Ovary (tissue), 3 donors: Measurements from ENCODE around the gene RAPGEF4.

Source experiments
- CTCF ChIP-seq, 3 donors: fragments of 450-650 bp in 2 of 3; fragments of 200-600 bp in 1 of 3; IDR thresholded peaks; one replicate each; pipeline versions ENCODE4 v1.5.1 to v1.8.0; 2016 to 2022; ENCODE audit warnings: antibody characterized with exemption in 3 of 3, mild to moderate bottlenecking in 1 of 3
- EP300 ChIP-seq: sonication (generic); formaldehyde crosslinking; IDR thresholded peaks from one replicate; pipeline ENCODE4 v1.6.1; 2017; ENCODE audit warnings: antibody characterized with exemption
- POLR2A ChIP-seq: fragments of 450-650 bp; IDR thresholded peaks from one replicate; pipeline ENCODE4 v1.6.1; 2017; ENCODE audit warnings: antibody characterized with exemption, mild to moderate bottlenecking, moderate library complexity
- donor health status: DM: no; HTN: no; CAD: no.

DNA sequence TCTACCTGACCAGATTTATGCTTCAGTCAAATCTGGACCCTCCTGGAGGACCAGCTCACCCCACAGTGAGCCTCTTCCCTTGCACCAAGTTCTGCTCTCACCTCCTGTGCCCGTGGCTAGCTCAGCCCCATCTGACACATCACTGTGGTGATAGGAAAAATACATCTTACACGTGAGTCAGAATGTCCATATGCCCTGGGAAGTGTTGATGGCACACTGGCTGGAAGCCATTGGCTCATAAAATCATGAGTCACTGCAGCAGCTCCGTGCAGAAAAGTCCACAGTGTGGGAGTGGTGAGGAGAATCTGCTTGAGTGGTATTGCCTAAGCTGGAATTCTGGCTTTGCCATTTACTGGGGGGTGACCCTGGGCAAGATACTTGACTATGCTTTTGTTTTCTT, 42.6 kb upstream of the RAPGEF4 start:
- TF ChIP-seq EP300: no peak
- no peak for TF ChIP-seq POLR2A
- no peak for TF ChIP-seq CTCF (IDR thresholded peaks at IDR 0.05)
